Measurements from ENCODE around the gene ST7.

The ST7 gene

GRCh38 chr7:117085769-117086463, 132.6 kb downstream of the ST7 start:
- Histone ChIP-seq H3K36me3 (ENCODE audit: control insufficient read depth, insufficient read depth, low read length) (no peaks in the 10 kb centered on the region), H3K4me1 (ENCODE audit: control insufficient read depth, insufficient read depth, low read length) (peaks cover 16% of the 10 kb centered on the region), H3K4me3 (ENCODE audit: low read length) (no peak overlapping the region), H3K9me3 (ENCODE audit: control insufficient read depth, low read length) (no peaks in the 10 kb centered on the region), H3K27me3 (ENCODE audit: control insufficient read depth, insufficient read depth, low read length) (no peaks in the 10 kb centered on the region), H3K9ac (ENCODE audit: low read length) (no peak overlapping the region)

GRCh38 chr7:117086788-117087187, 133.5 kb downstream of the ST7 start:
- peaks cover 16% of the 10 kb centered on the region for H3K4me1 ChIP-seq (ENCODE audit: control insufficient read depth, insufficient read depth, low read length)
- H3K27me3 ChIP-seq (ENCODE audit: control insufficient read depth, insufficient read depth, low read length) = no peaks in the 10 kb centered on the region
- H3K4me3 ChIP-seq (ENCODE audit: low read length) = no peak overlapping the region
- no peaks in the 10 kb centered on the region for H3K36me3 ChIP-seq (ENCODE audit: control insufficient read depth, insufficient read depth, low read length)
- no peaks in the 10 kb centered on the region for H3K9me3 ChIP-seq (ENCODE audit: control insufficient read depth, low read length)
- no peak overlapping the region for H3K9ac ChIP-seq (ENCODE audit: low read length)

- H3K4me3 ChIP-seq (ENCODE audit: low read length) = no peak overlapping the region
- no peaks in the 10 kb centered on the region for H3K36me3 ChIP-seq (ENCODE audit: control insufficient read depth, insufficient read depth, low read length)
- peaks cover 16% of the 10 kb centered on the region for H3K4me1 ChIP-seq (ENCODE audit: control insufficient read depth, insufficient read depth, low read length)
- H3K9ac ChIP-seq (ENCODE audit: low read length) = no peak overlapping the region
- no peaks in the 10 kb centered on the region for H3K27me3 ChIP-seq (ENCODE audit: control insufficient read depth, insufficient read depth, low read length)
- H3K9me3 ChIP-seq (ENCODE audit: control insufficient read depth, low read length) = no peaks in the 10 kb centered on the region
Measured at GRCh38 chr7:117087639-117088396, 134.5 kb downstream of the ST7 start.

- Histone ChIP-seq H3K9me3 (ENCODE audit: control insufficient read depth, low read length) (no peaks in the 10 kb centered on the region), H3K4me1 (ENCODE audit: control insufficient read depth, insufficient read depth, low read length) (peaks cover 16% of the 10 kb centered on the region), H3K27me3 (ENCODE audit: control insufficient read depth, insufficient read depth, low read length) (no peaks in the 10 kb centered on the region), H3K4me3 (ENCODE audit: low read length) (no peak overlapping the region), H3K36me3 (ENCODE audit: control insufficient read depth, insufficient read depth, low read length) (no peaks in the 10 kb centered on the region), H3K9ac (ENCODE audit: low read length) (no peak overlapping the region)
Measured at GRCh38 chr7:117088623-117089194, 135.4 kb downstream of the ST7 start.

GRCh38 chr7:117090791-117091190, 137.5 kb downstream of the ST7 start:
- Histone ChIP-seq H3K36me3 (ENCODE audit: control insufficient read depth, insufficient read depth, low read length) (no peaks in the 10 kb centered on the region), H3K4me1 (ENCODE audit: control insufficient read depth, insufficient read depth, low read length) (peaks cover 9% of the 10 kb centered on the region), H3K4me3 (ENCODE audit: low read length) (no peak overlapping the region), H3K9me3 (ENCODE audit: control insufficient read depth, low read length) (no peaks in the 10 kb centered on the region), H3K27me3 (ENCODE audit: control insufficient read depth, insufficient read depth, low read length) (no peaks in the 10 kb centered on the region), H3K9ac (ENCODE audit: low read length) (no peak overlapping the region)

DNA sequence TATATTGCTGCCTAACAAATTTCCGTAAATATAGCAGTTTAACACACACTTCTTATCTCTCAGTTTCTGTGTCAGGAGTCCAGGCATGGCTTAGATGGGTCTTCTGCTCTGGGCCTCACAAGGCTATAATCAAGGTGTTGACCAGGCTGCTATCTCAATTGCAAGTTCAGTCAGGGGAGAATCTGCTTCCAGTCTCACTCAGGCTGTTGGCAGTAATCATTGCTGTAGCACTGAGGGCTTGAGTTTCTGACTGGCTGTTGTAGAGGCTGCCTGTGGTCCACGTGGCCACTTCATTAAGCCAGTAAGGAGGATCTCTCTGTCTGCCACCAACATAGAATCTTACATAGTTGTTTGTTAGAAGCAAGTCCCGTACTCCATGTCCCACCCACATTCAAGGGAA, 138.4 kb downstream of the ST7 start:
- no peak overlapping the region for H3K4me3 ChIP-seq (ENCODE audit: low read length)
- H3K36me3 ChIP-seq (ENCODE audit: control insufficient read depth, insufficient read depth, low read length) = no peaks in the 10 kb centered on the region
- H3K4me1 ChIP-seq (ENCODE audit: control insufficient read depth, insufficient read depth, low read length) = peaks cover 9% of the 10 kb centered on the region
- H3K27me3 ChIP-seq (ENCODE audit: control insufficient read depth, insufficient read depth, low read length) = no peaks in the 10 kb centered on the region
- H3K9me3 ChIP-seq (ENCODE audit: control insufficient read depth, low read length) = no peaks in the 10 kb centered on the region
- no peak overlapping the region for H3K9ac ChIP-seq (ENCODE audit: low read length)

- H3K36me3 ChIP-seq (ENCODE audit: control insufficient read depth, insufficient read depth, low read length) = no peaks in the 10 kb centered on the region
- H3K9ac ChIP-seq (ENCODE audit: low read length) = no peak overlapping the region
- H3K4me1 ChIP-seq (ENCODE audit: control insufficient read depth, insufficient read depth, low read length) = peaks cover 5% of the 10 kb centered on the region
- H3K27me3 ChIP-seq (ENCODE audit: control insufficient read depth, insufficient read depth, low read length) = no peaks in the 10 kb centered on the region
- no peaks in the 10 kb centered on the region for H3K9me3 ChIP-seq (ENCODE audit: control insufficient read depth, low read length)
- no peak overlapping the region for H3K4me3 ChIP-seq (ENCODE audit: low read length)
Measured at GRCh38 chr7:117092785-117093184, 139.5 kb downstream of the ST7 start.

- Histone ChIP-seq H3K9ac (ENCODE audit: low read length) (no peak overlapping the region), H3K36me3 (ENCODE audit: control insufficient read depth, insufficient read depth, low read length) (no peaks in the 10 kb centered on the region), H3K4me1 (ENCODE audit: control insufficient read depth, insufficient read depth, low read length) (peaks cover 7% of the 10 kb centered on the region), H3K9me3 (ENCODE audit: control insufficient read depth, low read length) (no peaks in the 10 kb centered on the region), H3K27me3 (ENCODE audit: control insufficient read depth, insufficient read depth, low read length) (no peaks in the 10 kb centered on the region), H3K4me3 (ENCODE audit: low read length) (no peak overlapping the region)
Measured at GRCh38 chr7:117094457-117094856, 141.2 kb downstream of the ST7 start.

- H3K9me3 ChIP-seq (ENCODE audit: control insufficient read depth, low read length) = no peaks in the 10 kb centered on the region
- no peak overlapping the region for H3K9ac ChIP-seq (ENCODE audit: low read length)
- peaks cover 7% of the 10 kb centered on the region for H3K4me1 ChIP-seq (ENCODE audit: control insufficient read depth, insufficient read depth, low read length)
- H3K36me3 ChIP-seq (ENCODE audit: control insufficient read depth, insufficient read depth, low read length) = no peaks in the 10 kb centered on the region
- no peaks in the 10 kb centered on the region for H3K27me3 ChIP-seq (ENCODE audit: control insufficient read depth, insufficient read depth, low read length)
- H3K4me3 ChIP-seq (ENCODE audit: low read length) = no peak overlapping the region
Measured at GRCh38 chr7:117095055-117095454, 141.8 kb downstream of the ST7 start.

GRCh38 chr7:117096330-117096729, 143.0 kb downstream of the ST7 start:
- H3K4me3 ChIP-seq (ENCODE audit: low read length) = no peak overlapping the region
- no peaks in the 10 kb centered on the region for H3K27me3 ChIP-seq (ENCODE audit: control insufficient read depth, insufficient read depth, low read length)
- H3K9ac ChIP-seq (ENCODE audit: low read length) = no peak overlapping the region
- no peaks in the 10 kb centered on the region for H3K36me3 ChIP-seq (ENCODE audit: control insufficient read depth, insufficient read depth, low read length)
- H3K4me1 ChIP-seq (ENCODE audit: control insufficient read depth, insufficient read depth, low read length) = peaks cover 7% of the 10 kb centered on the region
- no peaks in the 10 kb centered on the region for H3K9me3 ChIP-seq (ENCODE audit: control insufficient read depth, low read length)

GRCh38 chr7:117096942-117097341, 143.6 kb downstream of the ST7 start:
- Histone ChIP-seq H3K9ac (ENCODE audit: low read length) (no peak overlapping the region), H3K4me3 (ENCODE audit: low read length) (no peak overlapping the region), H3K9me3 (ENCODE audit: control insufficient read depth, low read length) (no peaks in the 10 kb centered on the region), H3K36me3 (ENCODE audit: control insufficient read depth, insufficient read depth, low read length) (no peaks in the 10 kb centered on the region), H3K27me3 (ENCODE audit: control insufficient read depth, insufficient read depth, low read length) (no peaks in the 10 kb centered on the region), H3K4me1 (ENCODE audit: control insufficient read depth, insufficient read depth, low read length) (peaks cover 7% of the 10 kb centered on the region)

- Histone ChIP-seq H3K9me3 (ENCODE audit: control insufficient read depth, low read length) (no peaks in the 10 kb centered on the region), H3K27me3 (ENCODE audit: control insufficient read depth, insufficient read depth, low read length) (no peaks in the 10 kb centered on the region)
Measured at GRCh38 chr7:117097860-117098259, 144.6 kb downstream of the ST7 start.

More at GRCh38 chr7:117097860-117098259, 144.6 kb downstream of the ST7 start:
- Histone ChIP-seq H3K4me3 (ENCODE audit: low read length) (no peak overlapping the region), H3K4me1 (ENCODE audit: control insufficient read depth, insufficient read depth, low read length) (peaks cover 7% of the 10 kb centered on the region), H3K9ac (ENCODE audit: low read length) (no peak overlapping the region), H3K36me3 (ENCODE audit: control insufficient read depth, insufficient read depth, low read length) (no peaks in the 10 kb centered on the region)

Measured in mucosa of stomach (tissue), 1 donor.